ENCODE results near the gene CACNB1. TPM values are rescaled to one million over a fixed set of nuclear protein-coding genes. Genes with fewer than 3 reads are reported as not detected.
"Not testable (repeated sequence)": the region's sequence is repeated elsewhere in the genome, so short reads cannot be mapped to it uniquely, and the experiment has no call there.

CACNB1 gene
- total RNA-seq, 1 experiment from 2014 or later, result 20.0 TPM

- Histone ChIP-seq H3K23me2 (ENCODE audit: insufficient read length, low read depth, low read length, poor library complexity, severe bottlenecking) (peaks cover 9% of the 10 kb centered on the region), H3K4me1 (ENCODE audit: insufficient read depth, low read length) (no peaks in the 10 kb centered on the region; the same call in 1 of the 2 replicates), H2BK5ac (ENCODE audit: insufficient read length, low read length) (no peak overlapping the region), H3K4me2 (ENCODE audit: insufficient read depth, insufficient read length, low read length) (no peak overlapping the region), H3K79me2 (ENCODE audit: insufficient read depth, low read length) (no peaks in the 10 kb centered on the region), H3K56ac (ENCODE audit: insufficient read length, low read depth, low read length) (no peak overlapping the region), H3K9ac (ENCODE audit: extremely low read depth, insufficient read length, low read length) (no peak overlapping the region), H3T11ph (ENCODE audit: low read length) (no peak overlapping the region), H4K8ac (replicated peaks; ENCODE audit: insufficient read length, low read depth, low read length) (no peak overlapping the region), H2BK15ac (ENCODE audit: low read depth, low read length) (no peak overlapping the region), H3K79me1 (ENCODE audit: insufficient read depth, low read depth, low read length, poor library complexity, severe bottlenecking) (no peaks in the 10 kb centered on the region), H4K91ac (ENCODE audit: insufficient read length, low read depth, low read length) (no peak overlapping the region), H2BK120ac (ENCODE audit: low read depth, low read length, poor library complexity, severe bottlenecking) (no peak overlapping the region), H3K27me3 (ENCODE audit: insufficient read depth, low read length) (peaks cover 10% of the 10 kb centered on the region; the same call in 1 of the 2 replicates), H3K14ac (ENCODE audit: insufficient read depth, low read length) (no peak overlapping the region), H4K20me1 (ENCODE audit: control insufficient read depth, insufficient read depth, insufficient read length) (no peaks in the 10 kb centered on the region), H4K5ac (ENCODE audit: insufficient read length, low read depth, low read length) (no peak overlapping the region), H2BK20ac (ENCODE audit: low read depth, low read length, poor library complexity, severe bottlenecking) (no peak overlapping the region), H2BK12ac (ENCODE audit: insufficient read length, low read depth, low read length) (no peak overlapping the region), H3K9me3 (ENCODE audit: control insufficient read depth, low read depth, low read length) (no peaks in the 10 kb centered on the region), H2AK5ac (ENCODE audit: insufficient read length, low read length) (no peak overlapping the region), H2AFZ (ENCODE audit: low read length) (no peak overlapping the region), H3K27ac (ENCODE audit: insufficient read length, low read depth, low read length) (no peak overlapping the region), H3K18ac (ENCODE audit: insufficient read length, low read depth, low read length) (no peak overlapping the region), H3K4ac (ENCODE audit: low read depth, low read length) (no peak overlapping the region), H3K23ac (ENCODE audit: insufficient read length, low read depth, low read length) (no peak overlapping the region)
- DNase-seq, result no peak
- Mint-ChIP-seq H3K4me1 (peaks cover 37 to 42% of the 10 kb centered on the region in 2 experiments), H3K9me3 (peaks cover 4 to 8% of the 10 kb centered on the region in 2 experiments), H3K27ac (no peak overlapping the region), H3K27me3 (ENCODE audit: low read depth) (peaks cover 39% of the 10 kb centered on the region), H3K36me3 (ENCODE audit: insufficient read depth in 1 of 3, low read depth in 3 of 3) (peaks cover 3 to 8% (median 7%) of the 10 kb centered on the region in 3 experiments; a peak in 5 of 7 replicates), H3K4me3 (no peak overlapping the region)
- no CpG with 5 or more reads among the region's 14 CpGs for WGBS (ENCODE audit: extremely low coverage, insufficient read length, low lambda C conversion rate)
- no peak for TF ChIP-seq CTCF (conservative IDR thresholded peaks at IDR 0.05)
Observed at GRCh38 chr17:39169101-39169500, 28.4 kb downstream of the CACNB1 start.

GRCh38 chr17:39168503-39168902 is 29.0 kb downstream of the CACNB1 start:
- H3K23me2 ChIP-seq (ENCODE audit: insufficient read length, low read depth, low read length, poor library complexity, severe bottlenecking); H3K79me2 ChIP-seq (ENCODE audit: insufficient read depth, low read length); H3K18ac ChIP-seq (ENCODE audit: insufficient read length, low read depth, low read length); H3K27ac Mint-ChIP-seq; H3K14ac ChIP-seq (ENCODE audit: insufficient read depth, low read length); H3K23ac ChIP-seq (ENCODE audit: insufficient read length, low read depth, low read length); H3K36me3 Mint-ChIP-seq (ENCODE audit: insufficient read depth in 1 of 3, low read depth in 3 of 3); H3K9ac ChIP-seq (ENCODE audit: extremely low read depth, insufficient read length, low read length); H4K91ac ChIP-seq (ENCODE audit: insufficient read length, low read depth, low read length); DNase-seq; H2BK20ac ChIP-seq (ENCODE audit: low read depth, low read length, poor library complexity, severe bottlenecking); H3K4ac ChIP-seq (ENCODE audit: low read depth, low read length); H3T11ph ChIP-seq (ENCODE audit: low read length); H3K27ac ChIP-seq (ENCODE audit: insufficient read length, low read depth, low read length); H2AK5ac ChIP-seq (ENCODE audit: insufficient read length, low read length); H3K4me2 ChIP-seq (ENCODE audit: insufficient read depth, insufficient read length, low read length); H3K9me3 ChIP-seq (ENCODE audit: control insufficient read depth, low read depth, low read length); H2AFZ ChIP-seq (ENCODE audit: low read length); H4K20me1 ChIP-seq (ENCODE audit: control insufficient read depth, insufficient read depth, insufficient read length); H3K79me1 ChIP-seq (ENCODE audit: insufficient read depth, low read depth, low read length, poor library complexity, severe bottlenecking); H3K56ac ChIP-seq (ENCODE audit: insufficient read length, low read depth, low read length); H4K5ac ChIP-seq (ENCODE audit: insufficient read length, low read depth, low read length); H4K8ac ChIP-seq (replicated peaks; ENCODE audit: insufficient read length, low read depth, low read length); H2BK12ac ChIP-seq (ENCODE audit: insufficient read length, low read depth, low read length); H2BK120ac ChIP-seq (ENCODE audit: low read depth, low read length, poor library complexity, severe bottlenecking); H2BK15ac ChIP-seq (ENCODE audit: low read depth, low read length); H3K27me3 ChIP-seq (ENCODE audit: insufficient read depth, low read length); H3K4me1 ChIP-seq (ENCODE audit: insufficient read depth, low read length); H2BK5ac ChIP-seq (ENCODE audit: insufficient read length, low read length); H3K9me3 Mint-ChIP-seq; H3K4me3 Mint-ChIP-seq: not testable (repeated sequence)
- Mint-ChIP-seq H3K4me1 (peaks cover 37 to 40% of the 10 kb centered on the region in 2 experiments), H3K27me3 (ENCODE audit: low read depth) (peaks cover 39% of the 10 kb centered on the region)
- no CpG with 5 or more reads among the region's 10 CpGs for WGBS (ENCODE audit: extremely low coverage, insufficient read length, low lambda C conversion rate)

Data from H9 (cell line).